HCT116 (cell line): ENCODE data around the gene ADAM23. TPM values are rescaled to one million over a fixed set of nuclear protein-coding genes. Genes with fewer than 3 reads are reported as not detected.

Experiments
- ATAC-seq: fragments of 200-7000 bp; cut with Tn5 transposase; 2 replicates; pipeline ENCODE4 v1.9.1; 2020; ENCODE audit warnings: mild to moderate bottlenecking, moderate library complexity
- BruUV-seq: library from RNA; stranded (reverse); fragments of 400-500 nt; replicated peaks from 2 replicates; lab custom pipeline; 2021; lab: Mats Ljungman, UMichigan
- CTCF ChIA-PET: fragments of 300-600 bp; sonication (Branson Sonifier 250); formaldehyde crosslinking; loops from one replicate; lab custom pipeline; 2021; ENCODE audit warnings: antibody characterized with exemption; lab: Charles Lee
- POLR2A ChIA-PET: fragments of 300-600, 350-600 bp; sonication (Branson Sonifier 250); formaldehyde crosslinking; loops from one replicate; lab custom pipeline; 2021; ENCODE audit warnings: antibody characterized with exemption; lab: Charles Lee
- RAD21 ChIA-PET, 2 experiments: fragments of 300-600 bp; sonication (Branson Sonifier 250); formaldehyde crosslinking; loops; one replicate each; lab custom pipeline; 2023; ENCODE audit warnings: low total read pairs in 2 of 2; ENCODE audit not compliant: uncharacterized antibody in 2 of 2, unreplicated experiment in 2 of 2, low non-redundant PET in 1 of 2; lab: Charles Lee
- DNase-seq: peaks from one replicate; pipeline ENCODE4 v3.0.0-alpha.2; 2010; ENCODE audit warnings: low read depth, low spot score
- H2AFZ ChIP-seq: fragments of 200-600 bp; shearing (Covaris generic), sonication (generic); 2 replicates; pipeline ENCODE4 v1.6.1; 2017; ENCODE audit warnings: low read depth, mixed run types, mixed read lengths, antibody characterized with exemption, low read length; ENCODE audit not compliant: poor library complexity, severe bottlenecking
- H3K27ac ChIP-seq: 2 replicates; pipeline ENCODE4 v1.5.1; 2012; ENCODE audit warnings: low read depth, low read length
- H3K27me3 ChIP-seq: fragments of 200-600 bp; sonication (generic); 2 replicates; pipeline ENCODE4 v1.6.1; 2016; ENCODE audit warnings: mixed run types, low read length, mixed read lengths; ENCODE audit not compliant: insufficient read depth
- H3K36me3 ChIP-seq, 2 experiments: fragments of 200-500 bp in 1 of 2; fragments of 200-600 bp in 1 of 2; sonication (Bioruptor generic) in 1 of 2; sonication (generic) in 1 of 2; 2 replicates each; pipeline versions ENCODE4 v1.5.1 to v1.6.1; 2014 to 2016; ENCODE audit warnings: low read length in 2 of 2, inconsistent platforms in 1 of 2, mixed read lengths in 1 of 2, mixed run types in 1 of 2; ENCODE audit not compliant: insufficient read depth in 2 of 2, control insufficient read depth in 1 of 2
- H3K4me1 ChIP-seq, 2 experiments: fragments of 200-600 bp in 1 of 2; sonication (generic) in 1 of 2; 2 replicates each; pipeline versions ENCODE4 v1.5.1 to v1.6.1; 2012 to 2017; ENCODE audit warnings: low read length in 2 of 2, inconsistent platforms in 1 of 2, mild to moderate bottlenecking in 1 of 2, mixed read lengths in 1 of 2, mixed run types in 1 of 2, moderate library complexity in 1 of 2; ENCODE audit not compliant: insufficient read depth in 2 of 2, control insufficient read depth in 1 of 2
- H3K4me2 ChIP-seq: fragments of 200-600 bp; sonication (generic); 2 replicates; pipeline ENCODE4 v1.6.1; 2017; ENCODE audit warnings: mixed run types, low read length, mixed read lengths
- H3K4me3 ChIP-seq, 2 experiments: fragments of 200-600 bp in 1 of 2; sonication (generic) in 1 of 2; replicated peaks in 1 of 2; 2 replicates each; pipeline ENCODE4 v1.5.1; 2011 to 2016; ENCODE audit warnings: low read length in 2 of 2, control low read depth in 1 of 2, low read depth in 1 of 2, mild to moderate bottlenecking in 1 of 2, mixed read lengths in 1 of 2, mixed run types in 1 of 2
- H3K79me2 ChIP-seq: fragments of 200-600 bp; sonication (generic); 2 replicates; pipeline ENCODE4 v1.6.1; 2017; ENCODE audit warnings: mild to moderate bottlenecking, mixed run types, low read length, moderate library complexity, mixed read lengths; ENCODE audit not compliant: insufficient read depth
- H3K9ac ChIP-seq: fragments of 200-600 bp; sonication (generic); 2 replicates; pipeline ENCODE4 v1.6.1; 2016; ENCODE audit warnings: low read length, mixed read lengths
- H3K9me2 ChIP-seq: fragments of 200-600 bp; sonication (generic), shearing (Covaris generic); 2 replicates; pipeline ENCODE4 v1.6.1; 2017; ENCODE audit warnings: mixed run types, mild to moderate bottlenecking, moderate library complexity; ENCODE audit not compliant: insufficient read depth
- H3K9me3 ChIP-seq, 2 experiments: fragments of 200-500 bp in 1 of 2; fragments of 200-600 bp in 1 of 2; sonication (Bioruptor generic) in 1 of 2; sonication (generic) in 1 of 2; 2 replicates each; pipeline ENCODE4 v1.6.1; 2014 to 2017; ENCODE audit warnings: low read length in 2 of 2, mixed read lengths in 2 of 2, inconsistent platforms in 1 of 2, low read depth in 1 of 2, mild to moderate bottlenecking in 1 of 2, mixed run types in 1 of 2, moderate library complexity in 1 of 2; ENCODE audit not compliant: control insufficient read depth in 1 of 2, insufficient read depth in 1 of 2
- H4K20me1 ChIP-seq: fragments of 200-600 bp; sonication (generic), shearing (Covaris generic); 2 replicates; pipeline ENCODE4 v1.6.1; 2017; ENCODE audit warnings: mixed run types, mild to moderate bottlenecking, moderate library complexity; ENCODE audit not compliant: insufficient read depth
- CEBPB ChIP-seq: IDR thresholded peaks from 2 replicates; pipeline ENCODE4 v1.6.1; 2012; ENCODE audit warnings: low read depth
- ELF1 ChIP-seq: IDR thresholded peaks from 2 replicates; pipeline ENCODE4 v1.6.1; 2012; ENCODE audit warnings: low read depth, borderline replicate concordance
- EZH2phosphoT487 ChIP-seq: fragments of 200-600 bp; IDR thresholded peaks from 2 replicates; pipeline ENCODE4 v1.6.1; 2018; ENCODE audit warnings: antibody characterized with exemption, borderline replicate concordance
- FOSL1 ChIP-seq: IDR thresholded peaks from 2 replicates; pipeline ENCODE4 v1.6.1; 2012; ENCODE audit warnings: low read depth
- JUND ChIP-seq: IDR thresholded peaks from 2 replicates; pipeline ENCODE4 v1.6.1; 2012
- POLR2A ChIP-seq: IDR thresholded peaks from 2 replicates; pipeline ENCODE4 v1.7.0; 2011; ENCODE audit warnings: borderline replicate concordance; ENCODE audit not compliant: insufficient read depth, insufficient read length; ENCODE audit errors: extremely low read depth
- POLR2AphosphoS5 ChIP-seq: IDR thresholded peaks from 2 replicates; pipeline ENCODE4 v1.6.1; 2011; ENCODE audit warnings: mild to moderate bottlenecking, low read depth, low read length, moderate library complexity
- RAD21 ChIP-seq: IDR thresholded peaks from 2 replicates; pipeline ENCODE4 v1.6.1; 2012; ENCODE audit warnings: low read depth, mild to moderate bottlenecking
- SP1 ChIP-seq: IDR thresholded peaks from 2 replicates; pipeline ENCODE4 v1.6.1; 2012; ENCODE audit warnings: low read depth
- YY1 ChIP-seq: IDR thresholded peaks from 2 replicates; pipeline ENCODE4 v1.6.1; 2011; ENCODE audit warnings: low read length, low read depth, moderate library complexity, mild to moderate bottlenecking; ENCODE audit not compliant: insufficient replicate concordance; ENCODE audit errors: extremely low read depth
- ZFX ChIP-seq: fragments of 450-650 bp; IDR thresholded peaks from 2 replicates; pipeline ENCODE4 v1.6.1; 2017
- ZNF274 ChIP-seq: fragments of 200-500 bp; sonication (Bioruptor generic); IDR thresholded peaks from 2 replicates; pipeline ENCODE4 v1.6.1; 2014; ENCODE audit warnings: mild to moderate bottlenecking, low read depth, low read length, inconsistent platforms
- intact Hi-C: fragments of 100-400 bp; cut with micrococcal nuclease; formaldehyde crosslinking; loops from 2 replicates; pipeline ENCODE4 v1.10.0; 2022
- total RNA-seq: library from RNA; stranded (reverse); gene quantifications from one replicate; pipeline ENCODE4 v1.2.1, GENCODE V29; 2021; ENCODE audit not compliant: unreplicated experiment
- TF ChIP-seq, protein P1 (sequence below): IDR thresholded peaks from 2 replicates; pipeline ENCODE4 v1.6.1; 2012
- TF ChIP-seq, protein P2 (sequence below): IDR thresholded peaks from 2 replicates; pipeline ENCODE4 v1.6.1; 2011; ENCODE audit warnings: mild to moderate bottlenecking, low read length, moderate library complexity; ENCODE audit not compliant: insufficient replicate concordance; ENCODE audit errors: extremely low read depth
- TF ChIP-seq, protein P3 (sequence below): IDR thresholded peaks from 2 replicates; pipeline ENCODE4 v1.6.1; 2012

Gene ADAM23
- total RNA-seq, 1 experiment from 2014 or later, result 0.10 TPM

DNA sequence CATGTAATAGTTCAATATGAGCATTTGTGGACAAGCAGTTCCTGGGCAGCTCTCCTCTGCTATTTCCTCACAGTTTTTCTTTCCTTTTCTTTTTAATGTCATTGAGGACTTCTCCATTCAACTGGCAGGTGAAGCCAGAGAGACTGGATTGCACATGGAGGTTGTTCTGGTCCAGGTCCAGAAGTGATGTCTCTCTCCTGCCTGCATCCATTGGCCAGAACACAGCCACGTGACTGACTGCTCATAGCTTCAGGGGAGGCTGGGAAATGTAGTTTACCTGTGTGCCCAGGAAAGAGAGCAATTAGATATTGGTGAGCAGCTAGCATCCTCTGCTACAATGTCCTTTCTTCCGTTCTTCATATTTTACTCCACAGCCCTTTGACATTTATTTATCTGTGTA lies 20.2 kb upstream of the ADAM23 start:
- intact Hi-C loops, result no loop called here
- no TSS peak for BruUV-seq

DNA sequence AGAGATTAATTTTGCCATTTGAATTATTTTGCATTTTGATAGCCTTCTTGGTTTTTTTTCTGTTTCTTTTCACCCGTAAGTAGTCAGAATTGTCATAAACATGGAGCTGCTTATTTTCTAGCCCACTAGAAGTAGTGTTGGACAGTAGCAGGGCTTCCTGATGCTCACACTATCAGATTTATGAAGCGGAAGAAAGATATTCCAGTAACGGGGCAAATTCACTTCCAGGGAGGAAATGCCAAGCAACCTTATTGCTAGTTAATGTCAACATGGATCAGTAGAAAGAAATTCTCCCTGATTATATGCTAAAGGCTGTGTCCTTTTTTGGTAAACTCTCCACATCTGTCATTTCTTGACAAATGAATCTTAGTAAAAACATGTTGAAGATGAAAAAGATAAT lies 19.2 kb upstream of the ADAM23 start:
- no peaks in the 10 kb centered on the region for H3K9me3 ChIP-seq
- no TSS peak for BruUV-seq
- no peak for TF ChIP-seq RAD21
- TF ChIP-seq ZNF274, result no peak
- no peak for TF ChIP-seq JUND
- TF ChIP-seq, protein P1, sequence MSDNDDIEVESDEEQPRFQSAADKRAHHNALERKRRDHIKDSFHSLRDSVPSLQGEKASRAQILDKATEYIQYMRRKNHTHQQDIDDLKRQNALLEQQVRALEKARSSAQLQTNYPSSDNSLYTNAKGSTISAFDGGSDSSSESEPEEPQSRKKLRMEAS, result no peak
- no peak for TF ChIP-seq ZFX
- TF ChIP-seq CEBPB, result no peak
- TF ChIP-seq EZH2phosphoT487, result no peak
- no peak for TF ChIP-seq ELF1
- no peak for TF ChIP-seq POLR2A
- TF ChIP-seq, protein P2, sequence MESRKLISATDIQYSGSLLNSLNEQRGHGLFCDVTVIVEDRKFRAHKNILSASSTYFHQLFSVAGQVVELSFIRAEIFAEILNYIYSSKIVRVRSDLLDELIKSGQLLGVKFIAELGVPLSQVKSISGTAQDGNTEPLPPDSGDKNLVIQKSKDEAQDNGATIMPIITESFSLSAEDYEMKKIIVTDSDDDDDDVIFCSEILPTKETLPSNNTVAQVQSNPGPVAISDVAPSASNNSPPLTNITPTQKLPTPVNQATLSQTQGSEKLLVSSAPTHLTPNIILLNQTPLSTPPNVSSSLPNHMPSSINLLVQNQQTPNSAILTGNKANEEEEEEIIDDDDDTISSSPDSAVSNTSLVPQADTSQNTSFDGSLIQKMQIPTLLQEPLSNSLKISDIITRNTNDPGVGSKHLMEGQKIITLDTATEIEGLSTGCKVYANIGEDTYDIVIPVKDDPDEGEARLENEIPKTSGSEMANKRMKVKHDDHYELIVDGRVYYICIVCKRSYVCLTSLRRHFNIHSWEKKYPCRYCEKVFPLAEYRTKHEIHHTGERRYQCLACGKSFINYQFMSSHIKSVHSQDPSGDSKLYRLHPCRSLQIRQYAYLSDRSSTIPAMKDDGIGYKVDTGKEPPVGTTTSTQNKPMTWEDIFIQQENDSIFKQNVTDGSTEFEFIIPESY, result no peak
- no peak for TF ChIP-seq POLR2AphosphoS5
- no peak for TF ChIP-seq FOSL1
- no peak for TF ChIP-seq YY1
- TF ChIP-seq, all 23 proteins: peak for 0
- no peak overlapping the region for H3K27ac ChIP-seq
- H3K36me3 ChIP-seq, result no peaks in the 10 kb centered on the region
- H3K4me1 ChIP-seq, result no peaks in the 10 kb centered on the region
- no peaks in the 10 kb centered on the region for H3K9me2 ChIP-seq
- H3K4me3 ChIP-seq, result no peak overlapping the region
- no peak for DNase-seq
- intact Hi-C loops, result no loop called here
- H3K27me3 ChIP-seq, result no peaks in the 10 kb centered on the region
- no peak overlapping the region for H2AFZ ChIP-seq
- ATAC-seq, result no peak
- H3K79me2 ChIP-seq, result no peaks in the 10 kb centered on the region
- no peak overlapping the region for H3K4me2 ChIP-seq
- ChIA-PET RAD21 (no interaction called here), POLR2A (no interaction called here), CTCF (no interaction called here)
- H4K20me1 ChIP-seq, result no peaks in the 10 kb centered on the region
- no peak overlapping the region for H3K9ac ChIP-seq

More for the DNA sequence above, 20.2 kb upstream of the ADAM23 start:
- H3K27me3 ChIP-seq, result no peaks in the 10 kb centered on the region
- no peak overlapping the region for H3K27ac ChIP-seq
- no peaks in the 10 kb centered on the region for H4K20me1 ChIP-seq
- no peak overlapping the region for H3K9ac ChIP-seq
- TF ChIP-seq SP1 (peak; percentile 60), RAD21 (no peak)
- TF ChIP-seq, protein P3, sequence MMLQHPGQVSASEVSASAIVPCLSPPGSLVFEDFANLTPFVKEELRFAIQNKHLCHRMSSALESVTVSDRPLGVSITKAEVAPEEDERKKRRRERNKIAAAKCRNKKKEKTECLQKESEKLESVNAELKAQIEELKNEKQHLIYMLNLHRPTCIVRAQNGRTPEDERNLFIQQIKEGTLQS, result no peak
- TF ChIP-seq, protein P2, result no peak
- peak; percentile 36 for DNase-seq
- H3K36me3 ChIP-seq, result no peaks in the 10 kb centered on the region
- no peaks in the 10 kb centered on the region for H3K4me1 ChIP-seq
- H3K4me3 ChIP-seq, result no peak overlapping the region
- ChIA-PET POLR2A (no interaction called here), CTCF (no interaction called here), RAD21 (no interaction called here)
- H3K9me2 ChIP-seq, result no peaks in the 10 kb centered on the region
- no peaks in the 10 kb centered on the region for H3K9me3 ChIP-seq
- ATAC-seq, result peak; percentile 93
- no peaks in the 10 kb centered on the region for H3K79me2 ChIP-seq
- no peak overlapping the region for H3K4me2 ChIP-seq
- no peak overlapping the region for H2AFZ ChIP-seq
